OCI-LY1 (cell line): ENCODE measurements around the gene ZBTB5.

ENCODE experiments used
- CTCF ChIP-seq: fragments of 200-600 bp; sonication (generic), shearing (Covaris generic); IDR thresholded peaks from 2 replicates; pipeline ENCODE4 v1.5.1; 2017; ENCODE audit warnings: mild to moderate bottlenecking, antibody characterized with exemption, low read length, moderate library complexity, mixed read lengths
- EZH2 ChIP-seq: fragments of 200-600 bp; sonication (generic), shearing (Covaris generic); IDR thresholded peaks from 2 replicates; pipeline ENCODE4 v1.8.0; 2017; ENCODE audit warnings: borderline replicate concordance, mixed run types, mild to moderate bottlenecking, antibody characterized with exemption, low read length, moderate library complexity, mixed read lengths

- TF ChIP-seq CTCF = no peak
- no peak for TF ChIP-seq EZH2
These were observed 613 bp downstream of the ZBTB5 start for GRCh38 chr9:37464426-37465248.
